Loucy (cell line): ENCODE data around the gene ROBO2.

Source experiments
- H2AFZ ChIP-seq: fragments of 200-600 bp; sonication (generic); 2 replicates; pipeline ENCODE4 v1.6.0; 2016; ENCODE audit warnings: antibody characterized with exemption, mild to moderate bottlenecking, low read length, moderate library complexity
- H3F3A ChIP-seq: fragments of 200-600 bp; 2 replicates; pipeline ENCODE4 v1.6.0; 2016; ENCODE audit warnings: antibody characterized with exemption, low read depth, mild to moderate bottlenecking
- H3K27me3 ChIP-seq: fragments of 200-600 bp; sonication (generic); 2 replicates; pipeline ENCODE4 v1.6.1; 2014; ENCODE audit warnings: low read length, mild to moderate bottlenecking; ENCODE audit not compliant: insufficient read depth, poor library complexity, severe bottlenecking
- H3K36me3 ChIP-seq: fragments of 200-600 bp; sonication (generic); 2 replicates; pipeline ENCODE4 v1.6.1; 2016; ENCODE audit warnings: low read length; ENCODE audit not compliant: insufficient read depth
- H3K4me1 ChIP-seq: fragments of 200-600 bp; sonication (generic); 2 replicates; pipeline ENCODE4 v1.5.1; 2014; ENCODE audit warnings: low read length, mild to moderate bottlenecking; ENCODE audit not compliant: insufficient read depth, poor library complexity, severe bottlenecking
- H3K4me2 ChIP-seq: fragments of 200-600 bp; sonication (generic); 2 replicates; pipeline ENCODE4 v1.6.0; 2014; ENCODE audit warnings: antibody characterized with exemption, low read length, low read depth, mild to moderate bottlenecking; ENCODE audit not compliant: poor library complexity, severe bottlenecking
- H3K4me3 ChIP-seq: fragments of 200-600 bp; sonication (generic); 2 replicates; pipeline ENCODE4 v1.5.1; 2014; ENCODE audit warnings: low read length, mild to moderate bottlenecking, mixed read lengths; ENCODE audit not compliant: poor library complexity, severe bottlenecking
- H3K79me2 ChIP-seq: fragments of 200-600 bp; sonication (generic); 2 replicates; pipeline ENCODE4 v1.6.1; 2014; ENCODE audit warnings: low read length; ENCODE audit not compliant: insufficient read depth
- H3K9ac ChIP-seq: fragments of 200-600 bp; sonication (generic); 2 replicates; pipeline ENCODE4 v1.6.0; 2014; ENCODE audit warnings: mild to moderate bottlenecking, low read depth, low read length, moderate library complexity; ENCODE audit not compliant: poor library complexity, severe bottlenecking
- H3K9me2 ChIP-seq: fragments of 200-600 bp; sonication (generic); replicated peaks from 2 replicates; pipeline ENCODE4 v1.6.1; 2016; ENCODE audit warnings: low read depth, low read length, mixed read lengths
- H3K9me3 ChIP-seq: fragments of 200-600 bp; sonication (generic); 2 replicates; pipeline ENCODE4 v1.6.1; 2014; ENCODE audit warnings: mild to moderate bottlenecking, antibody characterized with exemption, low read length, low read depth; ENCODE audit not compliant: insufficient read depth
- H4K20me1 ChIP-seq: fragments of 200-600 bp; sonication (generic); 2 replicates; pipeline ENCODE4 v1.6.0; 2014; ENCODE audit warnings: antibody characterized with exemption, low read length, mild to moderate bottlenecking; ENCODE audit not compliant: insufficient read depth, poor library complexity, severe bottlenecking
- EZH2phosphoT487 ChIP-seq: fragments of 200-600 bp; IDR thresholded peaks from 2 replicates; pipeline ENCODE4 v1.6.1; 2018; ENCODE audit warnings: antibody characterized with exemption, mild to moderate bottlenecking, moderate library complexity, borderline replicate concordance
- TF ChIP-seq, protein P1 (sequence below): fragments of 200-600 bp; sonication (generic); conservative IDR thresholded peaks from 2 replicates; pipeline ENCODE4 v1.5.1; 2014; ENCODE audit warnings: mild to moderate bottlenecking, antibody characterized with exemption, low read length

ROBO2 gene

DNA sequence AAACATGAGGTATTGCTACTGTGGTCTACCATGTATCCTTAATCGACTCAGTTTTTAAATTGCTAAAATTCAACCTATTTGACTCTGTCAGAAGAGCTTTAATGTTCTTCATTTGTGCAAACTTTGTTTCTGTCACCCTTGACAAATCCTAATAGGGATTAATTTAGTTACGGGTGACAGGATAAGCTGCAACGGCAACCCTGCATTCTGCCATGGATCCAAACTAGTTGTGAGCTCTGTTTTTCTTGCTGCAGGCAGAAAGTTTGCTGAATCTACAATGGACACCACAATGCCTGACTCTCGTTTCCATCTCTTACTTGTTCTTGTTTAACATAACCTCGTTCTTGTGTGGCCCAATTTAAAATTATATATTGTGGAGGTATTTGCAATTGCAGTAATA, 352.3 kb downstream of the ROBO2 start:
- Histone ChIP-seq H3K4me2 (no peak overlapping the region), H3K9me2 (no peaks in the 10 kb centered on the region), H4K20me1 (no peaks in the 10 kb centered on the region), H3K4me3 (no peak overlapping the region), H3K79me2 (no peaks in the 10 kb centered on the region), H3F3A (no peaks in the 10 kb centered on the region), H3K27me3 (no peaks in the 10 kb centered on the region), H3K9ac (no peak overlapping the region), H3K36me3 (no peaks in the 10 kb centered on the region), H3K4me1 (no peaks in the 10 kb centered on the region), H3K9me3 (no peaks in the 10 kb centered on the region), H2AFZ (no peak overlapping the region)
- TF ChIP-seq EZH2phosphoT487: no peak
- TF ChIP-seq, protein P1, sequence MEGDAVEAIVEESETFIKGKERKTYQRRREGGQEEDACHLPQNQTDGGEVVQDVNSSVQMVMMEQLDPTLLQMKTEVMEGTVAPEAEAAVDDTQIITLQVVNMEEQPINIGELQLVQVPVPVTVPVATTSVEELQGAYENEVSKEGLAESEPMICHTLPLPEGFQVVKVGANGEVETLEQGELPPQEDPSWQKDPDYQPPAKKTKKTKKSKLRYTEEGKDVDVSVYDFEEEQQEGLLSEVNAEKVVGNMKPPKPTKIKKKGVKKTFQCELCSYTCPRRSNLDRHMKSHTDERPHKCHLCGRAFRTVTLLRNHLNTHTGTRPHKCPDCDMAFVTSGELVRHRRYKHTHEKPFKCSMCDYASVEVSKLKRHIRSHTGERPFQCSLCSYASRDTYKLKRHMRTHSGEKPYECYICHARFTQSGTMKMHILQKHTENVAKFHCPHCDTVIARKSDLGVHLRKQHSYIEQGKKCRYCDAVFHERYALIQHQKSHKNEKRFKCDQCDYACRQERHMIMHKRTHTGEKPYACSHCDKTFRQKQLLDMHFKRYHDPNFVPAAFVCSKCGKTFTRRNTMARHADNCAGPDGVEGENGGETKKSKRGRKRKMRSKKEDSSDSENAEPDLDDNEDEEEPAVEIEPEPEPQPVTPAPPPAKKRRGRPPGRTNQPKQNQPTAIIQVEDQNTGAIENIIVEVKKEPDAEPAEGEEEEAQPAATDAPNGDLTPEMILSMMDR: no peak

DNA sequence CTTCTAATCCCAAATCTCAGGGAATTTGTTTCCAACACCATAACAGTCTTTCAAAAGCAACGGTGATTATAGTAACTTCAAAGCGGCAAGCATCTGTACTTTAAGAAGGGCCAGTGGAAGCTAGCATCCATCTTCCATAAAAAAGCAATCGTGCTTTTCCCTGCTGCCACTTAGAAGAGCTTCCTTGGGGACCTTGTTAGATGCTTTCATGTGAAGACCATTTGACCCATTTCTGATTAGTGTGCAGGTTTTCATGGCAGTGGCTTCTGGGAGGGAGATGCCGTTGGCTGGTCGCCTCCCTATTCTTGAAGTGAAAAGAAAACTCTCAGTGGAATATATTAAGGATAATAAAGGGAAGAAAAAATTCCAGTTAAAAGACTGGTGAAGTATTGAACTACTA, 354.1 kb downstream of the ROBO2 start:
- Histone ChIP-seq H3K79me2 (no peaks in the 10 kb centered on the region), H3K4me3 (no peak overlapping the region), H3F3A (no peaks in the 10 kb centered on the region), H2AFZ (no peak overlapping the region), H4K20me1 (no peaks in the 10 kb centered on the region), H3K9me2 (no peaks in the 10 kb centered on the region), H3K9ac (no peak overlapping the region), H3K36me3 (no peaks in the 10 kb centered on the region), H3K4me2 (no peak overlapping the region), H3K27me3 (no peaks in the 10 kb centered on the region), H3K9me3 (no peaks in the 10 kb centered on the region), H3K4me1 (no peaks in the 10 kb centered on the region)
- no peak for TF ChIP-seq EZH2phosphoT487
- TF ChIP-seq, protein P1: no peak

DNA sequence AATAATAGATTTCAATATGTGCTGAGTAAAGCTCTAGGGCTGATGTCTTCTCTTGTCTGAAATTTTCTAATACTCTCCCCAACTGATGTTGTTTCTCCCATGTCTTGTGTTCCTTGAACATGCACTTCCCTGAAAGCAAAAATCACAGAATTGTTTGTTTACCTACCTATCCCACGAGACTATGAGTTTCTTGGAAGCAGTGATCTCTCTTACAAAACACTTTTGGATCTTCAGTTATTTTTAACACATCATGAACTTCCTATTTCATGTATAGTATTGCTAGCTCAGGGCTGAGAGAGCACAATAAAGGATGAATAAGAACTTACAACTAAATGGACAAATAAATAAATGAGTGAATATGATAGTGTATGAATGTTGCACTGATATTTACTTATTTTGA, 365.0 kb downstream of the ROBO2 start:
- H3K4me1 ChIP-seq: no peaks in the 10 kb centered on the region
- TF ChIP-seq EZH2phosphoT487: no peak
- TF ChIP-seq, protein P1: no peak
- H3K4me3 ChIP-seq: no peak overlapping the region
- H3F3A ChIP-seq: no peaks in the 10 kb centered on the region
- H3K9me3 ChIP-seq: no peaks in the 10 kb centered on the region
- H3K9me2 ChIP-seq: no peaks in the 10 kb centered on the region
- no peaks in the 10 kb centered on the region for H3K27me3 ChIP-seq
- no peaks in the 10 kb centered on the region for H3K79me2 ChIP-seq
- no peaks in the 10 kb centered on the region for H3K36me3 ChIP-seq
- H2AFZ ChIP-seq: no peak overlapping the region
- H4K20me1 ChIP-seq: no peaks in the 10 kb centered on the region
- H3K4me2 ChIP-seq: no peak overlapping the region
- no peak overlapping the region for H3K9ac ChIP-seq
